Transverse colon (tissue), 3 donors: ENCODE results near the gene CORO2A.

ENCODE experiments used
- EP300 ChIP-seq: sonication (generic); formaldehyde crosslinking; IDR thresholded peaks from one replicate; pipeline ENCODE4 v1.6.1; 2017; ENCODE audit warnings: antibody characterized with exemption, low read depth
- POLR2A ChIP-seq: fragments of 450-650 bp; IDR thresholded peaks from one replicate; pipeline ENCODE4 v1.6.1; 2016; ENCODE audit warnings: antibody characterized with exemption, mild to moderate bottlenecking, moderate library complexity
- TF ChIP-seq, protein P1 (sequence below), 5 experiments: fragments of 200-600 bp in 3 of 5; fragments of 450-650 bp in 2 of 5; sonication (generic) in 3 of 5; IDR thresholded peaks; 1 replicate in 2 of 5; 2 replicates in 3 of 5; pipeline ENCODE4 v1.5.1; 2016 to 2017; ENCODE audit warnings: antibody characterized with exemption in 5 of 5, inconsistent platforms in 3 of 5, mild to moderate bottlenecking in 2 of 5, moderate library complexity in 1 of 5

DNA sequence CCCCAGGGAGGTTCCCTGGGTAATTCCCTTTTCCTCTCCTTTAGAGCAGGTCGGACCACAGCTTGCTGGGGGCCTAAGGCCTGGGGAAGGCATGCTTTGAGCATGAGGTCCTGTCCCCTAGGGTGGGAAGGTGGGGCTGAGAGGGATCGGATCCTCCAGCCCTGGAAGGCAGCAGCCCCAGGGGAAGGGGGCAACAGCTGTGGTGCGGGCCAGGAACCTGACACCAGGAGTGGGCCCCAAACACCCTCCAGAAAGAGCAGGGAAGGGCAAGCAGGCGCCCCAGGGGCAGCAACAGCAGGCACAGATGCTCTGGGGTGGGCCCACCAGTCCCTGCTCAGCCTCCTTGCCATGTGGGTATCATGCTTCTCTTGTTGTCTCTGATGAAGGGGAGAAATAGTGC, 3.2 kb upstream of the CORO2A start:
- TF ChIP-seq, protein P1, sequence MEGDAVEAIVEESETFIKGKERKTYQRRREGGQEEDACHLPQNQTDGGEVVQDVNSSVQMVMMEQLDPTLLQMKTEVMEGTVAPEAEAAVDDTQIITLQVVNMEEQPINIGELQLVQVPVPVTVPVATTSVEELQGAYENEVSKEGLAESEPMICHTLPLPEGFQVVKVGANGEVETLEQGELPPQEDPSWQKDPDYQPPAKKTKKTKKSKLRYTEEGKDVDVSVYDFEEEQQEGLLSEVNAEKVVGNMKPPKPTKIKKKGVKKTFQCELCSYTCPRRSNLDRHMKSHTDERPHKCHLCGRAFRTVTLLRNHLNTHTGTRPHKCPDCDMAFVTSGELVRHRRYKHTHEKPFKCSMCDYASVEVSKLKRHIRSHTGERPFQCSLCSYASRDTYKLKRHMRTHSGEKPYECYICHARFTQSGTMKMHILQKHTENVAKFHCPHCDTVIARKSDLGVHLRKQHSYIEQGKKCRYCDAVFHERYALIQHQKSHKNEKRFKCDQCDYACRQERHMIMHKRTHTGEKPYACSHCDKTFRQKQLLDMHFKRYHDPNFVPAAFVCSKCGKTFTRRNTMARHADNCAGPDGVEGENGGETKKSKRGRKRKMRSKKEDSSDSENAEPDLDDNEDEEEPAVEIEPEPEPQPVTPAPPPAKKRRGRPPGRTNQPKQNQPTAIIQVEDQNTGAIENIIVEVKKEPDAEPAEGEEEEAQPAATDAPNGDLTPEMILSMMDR (IDR thresholded peaks at IDR 0.05) = no peak
- TF ChIP-seq EP300 = no peak
- no peak for TF ChIP-seq POLR2A
